Endothelial cell of umbilical vein (primary cell): ENCODE results near the gene PPP1R9B. TPM values are rescaled to one million over a fixed set of nuclear protein-coding genes. Genes with fewer than 3 reads are reported as not detected.

Source experiments
- BruUV-seq: library from RNA; stranded (reverse); fragments of 400-500 nt; replicated peaks from 2 replicates; lab custom pipeline; 2021; lab: Mats Ljungman, UMichigan
- CTCF ChIA-PET: fragments of 300-600, 350-600 bp; sonication (Branson Sonifier 250); formaldehyde crosslinking; loops from one replicate; lab custom pipeline; 2021; ENCODE audit warnings: antibody characterized with exemption, inconsistent platforms; lab: Charles Lee
- POLR2A ChIA-PET: fragments of 300-600, 350-600 bp; sonication (Branson Sonifier 250); formaldehyde crosslinking; loops from one replicate; lab custom pipeline; 2021; ENCODE audit warnings: antibody characterized with exemption, inconsistent platforms; lab: Charles Lee
- DNase-seq: peaks from one replicate; pipeline ENCODE4 v3.0.0-alpha.2; 2011; ENCODE audit warnings: low read depth, low spot score
- FAIRE-seq: peaks from 2 replicates; lab custom pipeline; 2011; peaks lifted over from hg19 to GRCh38; lab: Jason Lieb, UNC
- H2AFZ ChIP-seq: 2 replicates; pipeline ENCODE4 v1.6.0; 2012; ENCODE audit warnings: low read depth, low read length, control low read depth, inconsistent platforms
- H3K27ac ChIP-seq: 2 replicates; pipeline ENCODE4 v1.5.1; 2011; ENCODE audit warnings: low read depth, mild to moderate bottlenecking, control low read depth, low read length, moderate library complexity; ENCODE audit not compliant: insufficient read depth
- H3K27me3 ChIP-seq, 2 experiments: 2 replicates each; pipeline versions ENCODE4 v1.6.0 to v1.6.1; 2011; ENCODE audit warnings: low read length in 2 of 2, mixed read lengths in 1 of 2; ENCODE audit not compliant: control insufficient read depth in 2 of 2, insufficient read depth in 2 of 2
- H3K36me3 ChIP-seq, 2 experiments: 2 replicates in 1 of 2; 3 replicates in 1 of 2; pipeline ENCODE4 v1.5.1; 2011; ENCODE audit warnings: low read length in 2 of 2, mild to moderate bottlenecking in 1 of 2, moderate library complexity in 1 of 2; ENCODE audit not compliant: control insufficient read depth in 2 of 2, insufficient read depth in 2 of 2; ENCODE audit errors: extremely low read depth in 1 of 2
- H3K4me1 ChIP-seq: 3 replicates; pipeline ENCODE4 v1.5.1; 2011; ENCODE audit warnings: mild to moderate bottlenecking, low read length; ENCODE audit not compliant: control insufficient read depth, insufficient read depth; ENCODE audit errors: extremely low read depth
- H3K4me2 ChIP-seq: 2 replicates; pipeline ENCODE4 v1.6.1; 2011; ENCODE audit warnings: low read length, control low read depth, mixed read lengths; ENCODE audit not compliant: insufficient read depth
- H3K4me3 ChIP-seq, 3 experiments: fragments of 200-600 bp in 1 of 3; sonication (generic), shearing (Covaris generic) in 1 of 3; replicated peaks in 1 of 3; 2 replicates each; pipeline ENCODE4 v1.5.1; 2011 to 2016; ENCODE audit warnings: control low read depth in 3 of 3, low read length in 3 of 3, mild to moderate bottlenecking in 2 of 3, inconsistent platforms in 1 of 3, low read depth in 1 of 3, moderate library complexity in 1 of 3; ENCODE audit not compliant: insufficient read depth in 1 of 3
- H3K79me2 ChIP-seq: 2 replicates; pipeline ENCODE4 v1.6.0; 2012; ENCODE audit warnings: low read length, inconsistent platforms; ENCODE audit not compliant: control insufficient read depth, insufficient read depth
- H3K9ac ChIP-seq: replicated peaks from 2 replicates; pipeline ENCODE3; 2011; ENCODE audit warnings: low read length, control low read depth; ENCODE audit not compliant: insufficient read depth; ENCODE audit errors: extremely low read depth
- H3K9me1 ChIP-seq: replicated peaks from 3 replicates; pipeline ENCODE4 v1.6.0; 2011; ENCODE audit warnings: mild to moderate bottlenecking, low read length; ENCODE audit not compliant: control insufficient read depth, insufficient read depth; ENCODE audit errors: extremely low read depth
- H3K9me3 ChIP-seq: replicated peaks from 2 replicates; pipeline ENCODE4 v1.5.1; 2012; ENCODE audit warnings: low read length, inconsistent platforms; ENCODE audit not compliant: control insufficient read depth, insufficient read depth
- H4K20me1 ChIP-seq: replicated peaks from 2 replicates; pipeline ENCODE3; 2011; ENCODE audit warnings: mild to moderate bottlenecking, low read length; ENCODE audit not compliant: control insufficient read depth, insufficient read depth; ENCODE audit errors: extremely low read depth
- EZH2 ChIP-seq: IDR thresholded peaks from 2 replicates; pipeline ENCODE4 v1.6.1; 2012; ENCODE audit warnings: borderline replicate concordance, low read depth, mild to moderate bottlenecking, moderate library complexity, low read length, inconsistent platforms; ENCODE audit not compliant: severe bottlenecking
- FOS ChIP-seq: IDR thresholded peaks from 2 replicates; pipeline ENCODE4 v1.6.1; 2011; ENCODE audit warnings: mild to moderate bottlenecking, low read length, moderate library complexity, borderline replicate concordance; ENCODE audit not compliant: insufficient read depth
- GATA2 ChIP-seq: IDR thresholded peaks from 2 replicates; pipeline ENCODE4 v1.7.0; 2011; ENCODE audit warnings: low read depth, mild to moderate bottlenecking, moderate library complexity, mixed read lengths, low read length; ENCODE audit not compliant: insufficient read length, insufficient read depth
- JUN ChIP-seq: IDR thresholded peaks from 2 replicates; pipeline ENCODE4 v1.6.1; 2011; ENCODE audit warnings: borderline replicate concordance, low read depth; ENCODE audit not compliant: insufficient read length, insufficient read depth
- MYC ChIP-seq: IDR thresholded peaks from one replicate; pipeline ENCODE4 v1.6.1; 2011; ENCODE audit warnings: mild to moderate bottlenecking, low read depth, low read length
- POLR2A ChIP-seq: IDR thresholded peaks from 2 replicates; pipeline ENCODE4 v1.6.1; 2012; ENCODE audit warnings: low read depth, mild to moderate bottlenecking, control low read depth, low read length
- POLR2AphosphoS5 ChIP-seq: IDR thresholded peaks from 2 replicates; pipeline ENCODE4 v1.6.1; 2012; ENCODE audit warnings: low read depth, mild to moderate bottlenecking, control low read depth, low read length, moderate library complexity; ENCODE audit not compliant: insufficient read depth
- dilution Hi-C: fragments of 300-500 bp; cut with MboI; formaldehyde crosslinking; loops from one replicate; pipeline ENCODE4 v1.15.0; 2019; ENCODE audit warnings: low sequenced_read_pairs; ENCODE audit not compliant: extremely low pct_ligation_motif_present
- intact Hi-C: fragments of 100-400 bp; cut with micrococcal nuclease; formaldehyde crosslinking; loops from one replicate; pipeline ENCODE4 v1.10.0; 2022
- polyA plus RNA-seq, 4 experiments: library from polyadenylated mRNA; depleted of rRNA in 3 of 4; stranded (reverse) in 3 of 4; unstranded in 1 of 4; fragments of >200 nt; gene quantifications; 2 replicates each; pipeline versions ENCODE4 v1.2.1 to v1.2.3, GENCODE V29; 2011 to 2012; ENCODE audit warnings: missing spikeins in 1 of 4
- total RNA-seq: library from RNA; stranded (reverse); gene quantifications from 2 replicates; pipeline ENCODE4 v1.2.3, GENCODE V29; 2021
- TF ChIP-seq, protein P1 (sequence below), 2 donors: IDR thresholded peaks; 1 replicate in 1 of 2; 2 replicates in 1 of 2; pipeline ENCODE4 v1.5.1; 2011; ENCODE audit warnings: low read length in 2 of 2, mild to moderate bottlenecking in 2 of 2, moderate library complexity in 2 of 2, control low read depth in 1 of 2, inconsistent platforms in 1 of 2, low read depth in 1 of 2; ENCODE audit not compliant: insufficient read depth in 1 of 2; ENCODE audit errors: extremely low read depth in 1 of 2
- TF ChIP-seq, protein P2 (sequence below): IDR thresholded peaks from 2 replicates; pipeline ENCODE4 v1.6.1; 2011; ENCODE audit not compliant: insufficient read depth, insufficient read length

PPP1R9B gene
- total and polyA plus RNA-seq, 2 donors (not counting 3 experiments of a cell fraction or from before 2014, with no cell fraction given) = 20.1 to 60.2 TPM

DNA sequence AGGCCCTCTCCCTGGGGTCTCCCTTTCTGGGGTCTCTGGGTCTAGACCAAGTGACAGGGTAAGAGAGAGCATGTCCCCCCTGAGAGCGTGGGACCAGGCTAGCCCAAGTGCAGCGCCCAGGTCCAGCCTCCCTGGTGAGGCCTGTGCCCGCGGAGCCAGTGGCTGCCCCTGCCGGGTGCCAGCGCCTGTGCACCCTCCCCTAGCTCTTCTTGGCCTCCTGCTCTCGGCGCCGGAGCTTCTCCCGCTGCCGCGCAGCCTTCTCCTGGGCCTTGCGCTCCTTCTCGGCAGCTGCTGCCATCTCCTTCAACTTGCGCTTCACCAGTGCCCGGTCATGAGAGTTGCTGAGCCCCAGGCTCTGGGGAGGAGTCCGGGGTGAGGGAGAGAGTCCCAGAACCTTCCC is 37.8 kb downstream of the PPP1R9B start:
- Histone ChIP-seq H2AFZ (no peak overlapping the region), H3K9me3 (no peaks in the 10 kb centered on the region), H3K27me3 (no peaks in the 10 kb centered on the region), H3K36me3 (peaks cover 0 to 4% of the 10 kb centered on the region in 2 experiments), H3K4me3 (no peak overlapping the region), H3K79me2 (no peaks in the 10 kb centered on the region), H3K9ac (no peak overlapping the region), H3K4me2 (no peak overlapping the region), H3K4me1 (no peaks in the 10 kb centered on the region), H3K27ac (no peak overlapping the region), H3K9me1 (no peaks in the 10 kb centered on the region), H4K20me1 (no peaks in the 10 kb centered on the region)
- TF ChIP-seq MYC (no peak), POLR2AphosphoS5 (no peak), EZH2 (no peak), JUN (no peak), POLR2A (no peak), GATA2 (no peak), FOS (no peak)
- TF ChIP-seq, protein P1, sequence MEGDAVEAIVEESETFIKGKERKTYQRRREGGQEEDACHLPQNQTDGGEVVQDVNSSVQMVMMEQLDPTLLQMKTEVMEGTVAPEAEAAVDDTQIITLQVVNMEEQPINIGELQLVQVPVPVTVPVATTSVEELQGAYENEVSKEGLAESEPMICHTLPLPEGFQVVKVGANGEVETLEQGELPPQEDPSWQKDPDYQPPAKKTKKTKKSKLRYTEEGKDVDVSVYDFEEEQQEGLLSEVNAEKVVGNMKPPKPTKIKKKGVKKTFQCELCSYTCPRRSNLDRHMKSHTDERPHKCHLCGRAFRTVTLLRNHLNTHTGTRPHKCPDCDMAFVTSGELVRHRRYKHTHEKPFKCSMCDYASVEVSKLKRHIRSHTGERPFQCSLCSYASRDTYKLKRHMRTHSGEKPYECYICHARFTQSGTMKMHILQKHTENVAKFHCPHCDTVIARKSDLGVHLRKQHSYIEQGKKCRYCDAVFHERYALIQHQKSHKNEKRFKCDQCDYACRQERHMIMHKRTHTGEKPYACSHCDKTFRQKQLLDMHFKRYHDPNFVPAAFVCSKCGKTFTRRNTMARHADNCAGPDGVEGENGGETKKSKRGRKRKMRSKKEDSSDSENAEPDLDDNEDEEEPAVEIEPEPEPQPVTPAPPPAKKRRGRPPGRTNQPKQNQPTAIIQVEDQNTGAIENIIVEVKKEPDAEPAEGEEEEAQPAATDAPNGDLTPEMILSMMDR (IDR thresholded peaks at IDR 0.05; ENCODE audit: extremely low read depth in 1 of 2, insufficient read depth in 1 of 2, low read depth in 1 of 2, low read length in 2 of 2) = no peak
- TF ChIP-seq, protein P2, sequence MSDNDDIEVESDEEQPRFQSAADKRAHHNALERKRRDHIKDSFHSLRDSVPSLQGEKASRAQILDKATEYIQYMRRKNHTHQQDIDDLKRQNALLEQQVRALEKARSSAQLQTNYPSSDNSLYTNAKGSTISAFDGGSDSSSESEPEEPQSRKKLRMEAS = no peak
- POLR2A ChIA-PET = no interaction called here
- intact Hi-C loops (loop anchor here (10.0 kb wide), 1 partner anchor 152 kb away; no protein-coding TSS in a partner anchor), dilution Hi-C loops (no loop called here)
- no peak for DNase-seq
- no TSS peak for BruUV-seq
- FAIRE-seq = no peak
- CTCF ChIA-PET = interaction anchor here (1.3 to 2.8 kb wide), 5 partner anchors 11 to 66 kb away, joined by 3 to 21 read pairs (median 6); partner anchors contain the start of gene PDK2
